Measurements from ENCODE around the gene ECI1. TPM values are rescaled to one million over a fixed set of nuclear protein-coding genes. Genes with fewer than 3 reads are reported as not detected.

The ECI1 gene
- polyA plus RNA-seq, 4 donors: 86.1 to 246 (median 166) TPM

- FAIRE-seq (no peak), DNase-seq (no peak)
- Histone ChIP-seq H3K4me3 (ENCODE audit: low read depth in 1 of 3, low read length in 3 of 3) (no peak overlapping the region), H3K27me3 (ENCODE audit: control insufficient read depth in 3 of 3, insufficient read depth in 3 of 3, low read length in 3 of 3) (no peaks in the 10 kb centered on the region), H3K36me3 (ENCODE audit: control insufficient read depth in 3 of 3, insufficient read depth in 2 of 3, low read depth in 1 of 3, low read length in 3 of 3) (peaks cover 19 to 81% (median 30%) of the 10 kb centered on the region in 3 donors), H3K27ac (ENCODE audit: low read depth in 1 of 3, low read length in 2 of 3) (no peak overlapping the region), H3K9me3 (ENCODE audit: control insufficient read depth in 2 of 2, insufficient read depth in 1 of 2, low read depth in 1 of 2, low read length in 1 of 2) (no peaks in the 10 kb centered on the region), H3K4me1 (ENCODE audit: control insufficient read depth in 3 of 3, insufficient read depth in 2 of 3, low read depth in 1 of 3, low read length in 2 of 3) (peaks cover 0 to 7% (median 0%) of the 10 kb centered on the region in 3 donors)
- WGBS, 3 donors: 88 to 94% (median 93%) methylated on average over 12 of the region's 12 CpGs
Measured at GRCh38 chr16:2256531-2257140, 5.2 kb upstream of the ECI1 start.

GRCh38 chr16:2253293-2253692, 1.9 kb upstream of the ECI1 start:
- WGBS, 3 donors: 84 to 90% (median 87%) methylated on average over 11 of the region's 11 CpGs
- Histone ChIP-seq H3K9me3 (ENCODE audit: control insufficient read depth in 2 of 2, insufficient read depth in 1 of 2, low read depth in 1 of 2, low read length in 1 of 2) (no peaks in the 10 kb centered on the region), H3K36me3 (ENCODE audit: control insufficient read depth in 3 of 3, insufficient read depth in 2 of 3, low read depth in 1 of 3, low read length in 3 of 3) (peaks cover 16 to 76% (median 23%) of the 10 kb centered on the region in 3 donors), H3K4me3 (ENCODE audit: low read depth in 1 of 3, low read length in 3 of 3) (no peak overlapping the region), H3K27ac (ENCODE audit: low read depth in 1 of 3, low read length in 2 of 3) (no peak overlapping the region), H3K27me3 (ENCODE audit: control insufficient read depth in 3 of 3, insufficient read depth in 3 of 3, low read length in 3 of 3) (no peaks in the 10 kb centered on the region), H3K4me1 (ENCODE audit: control insufficient read depth in 3 of 3, insufficient read depth in 2 of 3, low read depth in 1 of 3, low read length in 2 of 3) (peaks cover 0 to 11% (median 2%) of the 10 kb centered on the region in 3 donors)
- FAIRE-seq (no peak), DNase-seq (no peak)

GRCh38 chr16:2252806-2253148, 1.4 kb upstream of the ECI1 start:
- FAIRE-seq (no peak), DNase-seq (no peak)
- no peak overlapping the region for H3K4me3 ChIP-seq (ENCODE audit: low read depth in 1 of 3, low read length in 3 of 3)
- peaks cover 0 to 11% (median 2%) of the 10 kb centered on the region in 3 donors for H3K4me1 ChIP-seq (ENCODE audit: control insufficient read depth in 3 of 3, insufficient read depth in 2 of 3, low read depth in 1 of 3, low read length in 2 of 3)
- no peaks in the 10 kb centered on the region for H3K27me3 ChIP-seq (ENCODE audit: control insufficient read depth in 3 of 3, insufficient read depth in 3 of 3, low read length in 3 of 3)
- 94 to 95% (median 94%) methylated on average over 7 of the region's 7 CpGs for WGBS, 3 donors
- no peaks in the 10 kb centered on the region for H3K9me3 ChIP-seq (ENCODE audit: control insufficient read depth in 2 of 2, insufficient read depth in 1 of 2, low read depth in 1 of 2, low read length in 1 of 2)
- peaks cover 15 to 75% (median 23%) of the 10 kb centered on the region in 3 donors for H3K36me3 ChIP-seq (ENCODE audit: control insufficient read depth in 3 of 3, insufficient read depth in 2 of 3, low read depth in 1 of 3, low read length in 3 of 3)
- H3K27ac ChIP-seq (ENCODE audit: low read depth in 1 of 3, low read length in 2 of 3): peak overlapping the region in 1 of 3 donors; percentile 12

GRCh38 chr16:2250652-2251295, 613 bp downstream of the ECI1 start:
- Histone ChIP-seq H3K27me3 (ENCODE audit: control insufficient read depth in 3 of 3, insufficient read depth in 3 of 3, low read length in 3 of 3) (no peaks in the 10 kb centered on the region), H3K27ac (ENCODE audit: low read depth in 1 of 3, low read length in 2 of 3) (peak overlapping the region; percentile 77 to 98 (median 80)), H3K4me1 (ENCODE audit: control insufficient read depth in 3 of 3, insufficient read depth in 2 of 3, low read depth in 1 of 3, low read length in 2 of 3) (peaks cover 0 to 11% (median 2%) of the 10 kb centered on the region in 3 donors), H3K36me3 (ENCODE audit: control insufficient read depth in 3 of 3, insufficient read depth in 2 of 3, low read depth in 1 of 3, low read length in 3 of 3) (peaks cover 9 to 74% (median 16%) of the 10 kb centered on the region in 3 donors), H3K4me3 (ENCODE audit: low read depth in 1 of 3, low read length in 3 of 3) (peak overlapping the region; percentile 66 to 91 (median 88)), H3K9me3 (ENCODE audit: control insufficient read depth in 2 of 2, insufficient read depth in 1 of 2, low read depth in 1 of 2, low read length in 1 of 2) (no peaks in the 10 kb centered on the region)
- 1 to 7% (median 5%) methylated on average over 35 of the region's 35 CpGs for WGBS, 3 donors
- no peak for FAIRE-seq
- peak in 1 of 2 donors; percentile 61 for DNase-seq

- FAIRE-seq (no peak), DNase-seq (no peak)
- Histone ChIP-seq H3K36me3 (ENCODE audit: control insufficient read depth in 3 of 3, insufficient read depth in 2 of 3, low read depth in 1 of 3, low read length in 3 of 3) (peaks cover 2 to 71% (median 5%) of the 10 kb centered on the region in 3 donors), H3K27ac (ENCODE audit: low read depth in 1 of 3, low read length in 2 of 3) (no peak overlapping the region), H3K27me3 (ENCODE audit: control insufficient read depth in 3 of 3, insufficient read depth in 3 of 3, low read length in 3 of 3) (no peaks in the 10 kb centered on the region), H3K4me3 (ENCODE audit: low read depth in 1 of 3, low read length in 3 of 3) (no peak overlapping the region), H3K4me1 (ENCODE audit: control insufficient read depth in 3 of 3, insufficient read depth in 2 of 3, low read depth in 1 of 3, low read length in 2 of 3) (peaks cover 0 to 3% (median 2%) of the 10 kb centered on the region in 3 donors), H3K9me3 (ENCODE audit: control insufficient read depth in 2 of 2, insufficient read depth in 1 of 2, low read depth in 1 of 2, low read length in 1 of 2) (no peaks in the 10 kb centered on the region)
- WGBS, 3 donors: 88 to 92% (median 89%) methylated on average over 18 of the region's 18 CpGs
Measured at GRCh38 chr16:2246301-2246885, 5.0 kb downstream of the ECI1 start.

- DNase-seq (no peak), FAIRE-seq (no peak)
- 94 to 95% (median 95%) methylated on average over 30 of the region's 30 CpGs for WGBS, 3 donors
- H3K4me1 ChIP-seq (ENCODE audit: control insufficient read depth in 3 of 3, insufficient read depth in 2 of 3, low read depth in 1 of 3, low read length in 2 of 3): peaks cover 0 to 3% (median 0%) of the 10 kb centered on the region in 3 donors
- H3K36me3 ChIP-seq (ENCODE audit: control insufficient read depth in 3 of 3, insufficient read depth in 2 of 3, low read depth in 1 of 3, low read length in 3 of 3): peaks cover 2 to 80% (median 5%) of the 10 kb centered on the region in 3 donors
- no peak overlapping the region for H3K27ac ChIP-seq (ENCODE audit: low read depth in 1 of 3, low read length in 2 of 3)
- no peak overlapping the region for H3K4me3 ChIP-seq (ENCODE audit: low read depth in 1 of 3, low read length in 3 of 3)
- H3K27me3 ChIP-seq (ENCODE audit: control insufficient read depth in 3 of 3, insufficient read depth in 3 of 3, low read length in 3 of 3): no peaks in the 10 kb centered on the region
- no peaks in the 10 kb centered on the region for H3K9me3 ChIP-seq (ENCODE audit: control insufficient read depth in 2 of 2, insufficient read depth in 1 of 2, low read depth in 1 of 2, low read length in 1 of 2)
Measured at GRCh38 chr16:2244926-2245795, 6.2 kb downstream of the ECI1 start.

GRCh38 chr16:2244301-2244700, 7.1 kb downstream of the ECI1 start:
- 83 to 87% (median 85%) methylated on average over 17 of the region's 17 CpGs for WGBS, 3 donors
- DNase-seq: no peak

GRCh38 chr16:2243781-2244180, 7.6 kb downstream of the ECI1 start:
- FAIRE-seq (no peak), DNase-seq (no peak)
- Histone ChIP-seq H3K27ac (ENCODE audit: low read depth in 1 of 3, low read length in 2 of 3) (no peak overlapping the region), H3K4me3 (ENCODE audit: low read depth in 1 of 3, low read length in 3 of 3) (no peak overlapping the region), H3K4me1 (ENCODE audit: control insufficient read depth in 3 of 3, insufficient read depth in 2 of 3, low read depth in 1 of 3, low read length in 2 of 3) (peaks cover 0 to 2% (median 0%) of the 10 kb centered on the region in 3 donors), H3K36me3 (ENCODE audit: control insufficient read depth in 3 of 3, insufficient read depth in 2 of 3, low read depth in 1 of 3, low read length in 3 of 3) (peaks cover 2 to 88% (median 8%) of the 10 kb centered on the region in 3 donors), H3K9me3 (ENCODE audit: control insufficient read depth in 2 of 2, insufficient read depth in 1 of 2, low read depth in 1 of 2, low read length in 1 of 2) (no peaks in the 10 kb centered on the region), H3K27me3 (ENCODE audit: control insufficient read depth in 3 of 3, insufficient read depth in 3 of 3, low read length in 3 of 3) (no peaks in the 10 kb centered on the region)
- 91 to 99% (median 96%) methylated on average over 11 of the region's 11 CpGs for WGBS, 3 donors

More at GRCh38 chr16:2244301-2244700, 7.1 kb downstream of the ECI1 start:
- H3K27me3 ChIP-seq (ENCODE audit: control insufficient read depth in 3 of 3, insufficient read depth in 3 of 3, low read length in 3 of 3): no peaks in the 10 kb centered on the region
- no peak for FAIRE-seq
- no peak overlapping the region for H3K27ac ChIP-seq (ENCODE audit: low read depth in 1 of 3, low read length in 2 of 3)
- H3K4me3 ChIP-seq (ENCODE audit: low read depth in 1 of 3, low read length in 3 of 3): no peak overlapping the region
- H3K36me3 ChIP-seq (ENCODE audit: control insufficient read depth in 3 of 3, insufficient read depth in 2 of 3, low read depth in 1 of 3, low read length in 3 of 3): peaks cover 2 to 86% (median 8%) of the 10 kb centered on the region in 3 donors
- no peaks in the 10 kb centered on the region for H3K4me1 ChIP-seq (ENCODE audit: control insufficient read depth in 3 of 3, insufficient read depth in 2 of 3, low read depth in 1 of 3, low read length in 2 of 3)
- H3K9me3 ChIP-seq (ENCODE audit: control insufficient read depth in 2 of 2, insufficient read depth in 1 of 2, low read depth in 1 of 2, low read length in 1 of 2): no peaks in the 10 kb centered on the region
